VCaP (cell line): ENCODE results near the gene TBC1D2.

Source experiments
- H3K27ac ChIP-seq: fragments of 450-650 bp; 2 replicates; pipeline ENCODE4 v1.5.1; 2017
- CTCF ChIP-seq: fragments of 450-650 bp; conservative IDR thresholded peaks from 2 replicates; pipeline ENCODE4 v1.5.1; 2017; ENCODE audit warnings: mild to moderate bottlenecking, moderate library complexity

Gene TBC1D2

DNA sequence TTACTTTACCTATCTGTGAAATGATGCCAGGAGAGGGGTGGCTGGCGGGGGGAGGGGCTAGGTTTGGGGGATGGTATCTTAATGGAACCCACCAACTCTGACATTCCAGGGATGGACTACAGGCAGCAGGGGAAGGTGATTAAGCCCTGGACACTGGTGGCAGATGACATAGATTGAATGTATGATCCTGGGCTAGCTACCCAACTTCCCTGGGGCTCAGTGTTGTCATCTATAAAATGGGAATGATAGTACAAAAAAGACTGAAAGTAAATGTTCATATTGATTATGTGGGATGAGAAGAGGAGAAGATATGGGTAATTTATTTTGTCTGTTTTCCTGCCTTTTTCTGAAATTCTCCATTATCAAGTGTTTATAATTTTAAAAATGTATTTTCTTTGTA is 69.2 kb downstream of the TBC1D2 start:
- no peak for TF ChIP-seq CTCF
- H3K27ac ChIP-seq: no peak overlapping the region

DNA sequence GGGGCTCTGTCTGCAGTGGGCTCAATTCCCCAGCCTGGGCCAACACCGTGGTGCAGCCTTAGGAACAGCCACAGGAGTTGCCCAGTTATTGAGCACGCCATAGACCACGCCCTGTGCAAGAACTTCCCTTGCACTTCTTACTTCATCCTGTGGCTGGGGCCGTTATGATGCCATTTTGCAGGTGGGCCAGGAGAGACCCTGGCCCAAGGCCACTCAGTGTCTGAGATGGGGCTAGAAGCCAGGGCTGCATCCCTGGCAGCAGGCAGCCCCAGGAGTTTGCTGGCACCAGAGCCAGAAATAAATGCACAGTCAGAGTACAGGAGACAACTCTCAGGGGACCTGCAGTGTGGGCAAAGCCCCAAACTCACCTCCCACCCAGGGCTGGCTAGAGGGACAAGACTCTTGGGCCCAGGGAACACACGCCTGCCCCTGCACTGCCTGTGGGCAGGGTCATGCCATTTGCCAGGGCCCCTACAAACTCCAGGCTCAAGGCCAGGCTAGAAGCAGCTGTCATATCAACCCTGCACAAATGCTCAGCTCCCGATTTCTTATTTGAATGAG is 69.8 kb downstream of the TBC1D2 start:
- no peak overlapping the region for H3K27ac ChIP-seq
- TF ChIP-seq CTCF: no peak

GRCh38 chr9:98185021-98185567 is 70.4 kb downstream of the TBC1D2 start:
- no peak for TF ChIP-seq CTCF
- no peak overlapping the region for H3K27ac ChIP-seq

DNA sequence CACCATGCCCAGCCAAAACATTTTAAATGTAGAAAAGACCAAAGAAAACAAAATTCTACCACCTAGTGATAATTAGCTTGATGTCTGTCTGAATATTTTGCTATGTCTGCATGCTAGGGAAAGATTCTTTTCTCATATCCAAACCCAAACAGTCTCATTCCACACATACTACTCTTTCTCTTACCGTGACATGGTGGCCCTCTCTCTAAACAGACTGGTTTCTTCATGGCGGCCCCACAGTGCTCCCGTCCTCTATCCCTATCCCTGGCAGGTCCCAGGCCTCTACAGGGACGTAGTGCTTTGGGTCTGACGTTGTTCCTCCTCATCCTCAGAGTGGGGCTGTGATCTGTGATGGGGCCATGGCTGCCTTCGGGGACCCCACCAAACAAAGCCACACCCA is 71.1 kb downstream of the TBC1D2 start:
- no peak for TF ChIP-seq CTCF
- no peak overlapping the region for H3K27ac ChIP-seq

- no peak for TF ChIP-seq CTCF
- H3K27ac ChIP-seq: no peak overlapping the region
Observed at GRCh38 chr9:98182889-98183599, 72.4 kb downstream of the TBC1D2 start.

GRCh38 chr9:98182069-98182820 is 73.2 kb downstream of the TBC1D2 start:
- no peak for TF ChIP-seq CTCF
- no peak overlapping the region for H3K27ac ChIP-seq

DNA sequence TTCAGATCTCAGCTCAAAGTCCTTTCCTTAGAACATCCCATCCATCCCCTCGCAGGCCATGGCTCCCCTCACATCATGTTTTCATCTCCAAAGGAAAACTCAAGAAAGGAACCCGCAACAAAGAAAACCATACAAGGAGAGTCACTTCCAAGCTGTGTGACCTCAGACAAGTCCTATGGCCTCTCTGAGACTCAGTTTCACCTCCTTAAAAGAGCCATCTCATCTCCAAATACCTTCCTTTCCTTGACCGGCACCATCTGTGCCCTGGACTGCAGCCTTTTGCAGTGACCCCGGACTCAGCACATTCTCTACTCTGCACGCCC is 73.7 kb downstream of the TBC1D2 start:
- no peak for TF ChIP-seq CTCF
- no peak overlapping the region for H3K27ac ChIP-seq
